AG09319 (cell line): ENCODE data around the gene KRTAP21-2.

Experiments used
- DNase-seq: peaks from one replicate; pipeline ENCODE4 v3.0.0-alpha.2; 2010; ENCODE audit warnings: low read depth; ENCODE audit errors: extremely low read depth
- CTCF ChIP-seq: IDR thresholded peaks from 2 replicates; pipeline ENCODE4 v1.5.1; 2011; ENCODE audit warnings: low read depth, mild to moderate bottlenecking, inconsistent platforms, low read length, moderate library complexity

Gene KRTAP21-2

DNA sequence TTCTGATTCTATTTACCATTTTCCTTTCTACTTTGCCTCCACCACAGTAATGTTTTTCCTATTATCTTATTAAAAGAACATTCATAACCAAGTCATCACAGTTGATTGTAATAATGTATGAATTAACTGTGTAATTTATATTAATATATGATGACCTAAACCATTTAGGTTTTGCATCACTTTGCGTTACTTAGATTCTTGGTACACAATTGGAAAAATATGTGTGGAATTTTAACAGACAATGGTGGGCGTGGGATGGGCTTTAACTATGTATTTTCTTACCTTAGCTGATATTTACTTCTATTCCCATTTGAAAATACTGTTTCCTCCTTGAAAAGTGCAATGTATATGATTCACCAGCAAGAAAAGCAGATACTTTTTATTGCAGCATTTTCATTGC, 32.1 kb downstream of the KRTAP21-2 start:
- no peak for TF ChIP-seq CTCF

DNA sequence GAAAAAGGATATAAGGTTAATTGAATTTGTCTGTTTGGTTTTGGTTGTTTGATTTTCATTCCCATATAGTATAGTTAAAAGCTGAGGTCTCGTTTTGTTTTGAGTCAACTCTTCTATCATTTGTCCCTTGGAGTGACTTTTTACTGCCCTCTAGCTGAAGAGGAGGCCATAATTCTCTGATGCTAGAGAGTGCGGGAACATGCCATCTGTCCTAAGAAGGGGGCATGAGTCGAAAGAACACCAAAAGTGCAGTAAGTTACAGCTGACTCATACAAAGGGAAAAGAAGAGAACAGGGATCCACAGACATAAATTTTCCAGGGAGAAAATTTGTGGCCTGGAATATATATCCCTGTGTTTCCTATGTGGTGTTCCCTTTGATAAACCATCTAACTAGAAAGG, 32.6 kb downstream of the KRTAP21-2 start:
- DNase-seq, result no peak
- no peak for TF ChIP-seq CTCF

More for the DNA sequence above, 32.1 kb downstream of the KRTAP21-2 start:
- DNase-seq, result no peak

GRCh38 chr21:30713766-30714165, 33.3 kb downstream of the KRTAP21-2 start:
- TF ChIP-seq CTCF, result no peak
- no peak for DNase-seq

- no peak for DNase-seq
- no peak for TF ChIP-seq CTCF
These were observed 36.6 kb downstream of the KRTAP21-2 start for GRCh38 chr21:30710499-30710898.

DNA sequence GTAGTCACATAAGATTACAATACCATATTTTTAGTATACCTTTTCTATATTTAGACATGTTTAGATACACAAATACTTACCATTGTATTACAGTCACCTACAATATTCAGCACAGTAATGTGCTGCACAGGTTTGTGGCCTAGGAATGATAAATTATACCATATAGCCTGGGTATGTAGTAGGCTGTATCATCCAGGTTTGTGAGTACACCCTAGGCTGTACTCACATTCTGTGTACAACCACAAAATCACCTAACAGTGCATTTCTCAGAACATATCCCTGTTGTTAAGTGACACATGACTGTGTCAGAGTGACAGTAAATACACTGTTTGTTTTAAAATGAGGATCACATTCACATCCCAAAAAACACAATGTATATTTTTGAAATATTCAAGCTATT, 39.6 kb downstream of the KRTAP21-2 start:
- no peak for TF ChIP-seq CTCF

More for the DNA sequence above, 39.6 kb downstream of the KRTAP21-2 start:
- DNase-seq, result no peak
